Right lobe of liver (tissue), 4 donors: Measurements from ENCODE around the gene STMP1.

Experiments used
- POLR2A ChIP-seq: fragments of 450-650 bp; IDR thresholded peaks from one replicate; pipeline ENCODE4 v1.6.1; 2017; ENCODE audit warnings: antibody characterized with exemption, mild to moderate bottlenecking
- TF ChIP-seq, protein P1 (sequence below), 4 donors: fragments of 200-600 bp in 3 of 4; fragments of 450-650 bp in 1 of 4; IDR thresholded peaks; one replicate each; pipeline versions ENCODE4 v1.5.1 to v1.8.0; 2016 to 2022; ENCODE audit warnings: antibody characterized with exemption in 4 of 4, mild to moderate bottlenecking in 2 of 4
- donor health status: DM: no; HTN: no; CAD: no.
- donor health status: DM: no; HTN: no; CAD: no.
- donor health status: DM: no; HTN: yes; CAD: no.

DNA sequence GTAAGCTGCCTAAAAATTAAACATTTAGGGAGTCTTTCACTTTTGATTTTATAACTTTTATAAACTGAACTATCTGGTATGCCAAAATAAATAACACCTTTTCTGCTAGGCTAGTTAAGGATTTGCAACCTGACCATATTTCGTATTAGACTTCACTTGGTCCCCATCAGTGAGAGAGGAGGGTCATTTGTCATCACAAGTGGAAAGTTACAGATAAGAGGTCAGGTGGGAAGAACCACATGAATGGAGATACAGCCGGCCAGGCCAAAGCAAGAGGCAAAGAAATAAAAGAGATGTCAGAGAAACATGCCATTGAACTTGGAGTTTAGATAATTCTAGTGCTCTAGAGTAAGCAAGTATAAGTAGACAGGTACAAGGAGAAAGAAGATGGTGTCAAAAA is 44.5 kb upstream of the STMP1 start:
- TF ChIP-seq, protein P1, sequence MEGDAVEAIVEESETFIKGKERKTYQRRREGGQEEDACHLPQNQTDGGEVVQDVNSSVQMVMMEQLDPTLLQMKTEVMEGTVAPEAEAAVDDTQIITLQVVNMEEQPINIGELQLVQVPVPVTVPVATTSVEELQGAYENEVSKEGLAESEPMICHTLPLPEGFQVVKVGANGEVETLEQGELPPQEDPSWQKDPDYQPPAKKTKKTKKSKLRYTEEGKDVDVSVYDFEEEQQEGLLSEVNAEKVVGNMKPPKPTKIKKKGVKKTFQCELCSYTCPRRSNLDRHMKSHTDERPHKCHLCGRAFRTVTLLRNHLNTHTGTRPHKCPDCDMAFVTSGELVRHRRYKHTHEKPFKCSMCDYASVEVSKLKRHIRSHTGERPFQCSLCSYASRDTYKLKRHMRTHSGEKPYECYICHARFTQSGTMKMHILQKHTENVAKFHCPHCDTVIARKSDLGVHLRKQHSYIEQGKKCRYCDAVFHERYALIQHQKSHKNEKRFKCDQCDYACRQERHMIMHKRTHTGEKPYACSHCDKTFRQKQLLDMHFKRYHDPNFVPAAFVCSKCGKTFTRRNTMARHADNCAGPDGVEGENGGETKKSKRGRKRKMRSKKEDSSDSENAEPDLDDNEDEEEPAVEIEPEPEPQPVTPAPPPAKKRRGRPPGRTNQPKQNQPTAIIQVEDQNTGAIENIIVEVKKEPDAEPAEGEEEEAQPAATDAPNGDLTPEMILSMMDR (IDR thresholded peaks at IDR 0.05) = no peak
- no peak for TF ChIP-seq POLR2A
